K562 (cell line): ENCODE measurements around the gene CPNE2. TPM values are rescaled to one million over a fixed set of nuclear protein-coding genes. Genes with fewer than 3 reads are reported as not detected.

Experiments used
- ARHGAP35 ChIP-seq: fragments of 450-650 bp; IDR thresholded peaks from 2 replicates; pipeline ENCODE4 v1.6.1; 2018; ENCODE audit not compliant: partially characterized antibody
- ETV1 ChIP-seq: fragments of 450-650 bp; conservative IDR thresholded peaks from 2 replicates; pipeline ENCODE4 v1.6.1; 2016; ENCODE audit warnings: missing genetic modification characterization, control low read depth, low read depth, missing compliant biosample characterization
- ETV6 ChIP-seq, 3 experiments: fragments of 150-350 bp in 1 of 3; sonication (generic) in 1 of 3; formaldehyde crosslinking in 1 of 3; IDR thresholded peaks; 2 replicates each; pipeline versions ENCODE4 v1.6.1 to v1.8.0; 2014 to 2022; ENCODE audit warnings: borderline replicate concordance in 2 of 3, low read depth in 2 of 3, antibody characterized with exemption in 1 of 3, low read length in 1 of 3, mild to moderate bottlenecking in 1 of 3, missing genetic modification reagents in 1 of 3
- FOXK1 ChIP-seq: sonication (generic); formaldehyde crosslinking; IDR thresholded peaks from 2 replicates; pipeline ENCODE4 v1.8.0; 2022; ENCODE audit warnings: missing genetic modification reagents, mild to moderate bottlenecking, borderline replicate concordance
- GTF2A2 ChIP-seq: IDR thresholded peaks from 2 replicates; pipeline ENCODE4 v1.6.1; 2016; ENCODE audit warnings: mild to moderate bottlenecking, missing genetic modification characterization, missing compliant biosample characterization
- KLF1 ChIP-seq: fragments of 450-650 bp; IDR thresholded peaks from 2 replicates; pipeline ENCODE4 v1.6.1; 2016; ENCODE audit warnings: missing genetic modification characterization, missing compliant biosample characterization
- RBBP5 ChIP-seq: fragments of 200-600 bp; sonication (generic); IDR thresholded peaks from 2 replicates; pipeline ENCODE4 v1.6.1; 2012; ENCODE audit warnings: borderline replicate concordance, mild to moderate bottlenecking, low read length, control low read depth, inconsistent platforms; ENCODE audit not compliant: insufficient read depth, poor library complexity, severe bottlenecking
- ZNF121 ChIP-seq: sonication (generic); formaldehyde crosslinking; conservative IDR thresholded peaks from 2 replicates; pipeline ENCODE4 v1.8.0; 2022; ENCODE audit warnings: missing genetic modification reagents
- ZNF354B ChIP-seq: fragments of 250-450 bp; sonication (Bioruptor Pico); IDR thresholded peaks from 2 replicates; pipeline ENCODE4 v1.4.0; 2020
- ZNF592 ChIP-seq: fragments of 450-650 bp; IDR thresholded peaks from 2 replicates; pipeline ENCODE4 v1.6.1; 2017; ENCODE audit warnings: antibody characterized with exemption, mild to moderate bottlenecking
- polyA plus RNA-seq, 8 experiments: library from polyadenylated mRNA; depleted of rRNA in 4 of 8; stranded (reverse) in 5 of 8; unstranded in 3 of 8; fragments of >200 nt; fragmentation: Nextera tagmentation in 2 of 8; fragmentation: Illumina TruSeq in 1 of 8; extraction: Ambion mirVana in 2 of 8; extraction: Trizol in 1 of 8; gene quantifications; 2 replicates each; pipeline versions ENCODE4 v1.2.1 to v1.2.3, GENCODE V29; 2011 to 2014; ENCODE audit warnings: inconsistent platforms in 1 of 8, missing spikeins in 1 of 8
- total RNA-seq, 7 experiments: library from RNA; depleted of rRNA in 6 of 7; stranded (reverse); fragments of >200 nt in 6 of 7; fragmentation: Illumina TruSeq in 2 of 7; extraction: Trizol in 2 of 7; gene quantifications; 2 replicates each; pipeline versions ENCODE4 v1.2.1 to v1.2.3, GENCODE V29; 2011 to 2021; ENCODE audit warnings: low replicate concordance in 1 of 7
- TF ChIP-seq, protein P1 (sequence below): fragments of 200-800 bp; sonication (Bioruptor generic); IDR thresholded peaks from 2 replicates; pipeline ENCODE4 v1.6.1; 2016; ENCODE audit warnings: missing genetic modification characterization, missing compliant biosample characterization
- TF ChIP-seq, protein P2 (sequence below): sonication (generic); formaldehyde crosslinking; IDR thresholded peaks from 2 replicates; pipeline ENCODE4 v1.8.0; 2022; ENCODE audit warnings: missing genetic modification reagents, mild to moderate bottlenecking, borderline replicate concordance

CPNE2 gene
- total and polyA plus RNA-seq, 9 of the 15 experiments (the other 6 are each of a cell fraction or from before 2014, with no cell fraction given), result 3.0 to 13.9 (median 8.6) TPM

DNA sequence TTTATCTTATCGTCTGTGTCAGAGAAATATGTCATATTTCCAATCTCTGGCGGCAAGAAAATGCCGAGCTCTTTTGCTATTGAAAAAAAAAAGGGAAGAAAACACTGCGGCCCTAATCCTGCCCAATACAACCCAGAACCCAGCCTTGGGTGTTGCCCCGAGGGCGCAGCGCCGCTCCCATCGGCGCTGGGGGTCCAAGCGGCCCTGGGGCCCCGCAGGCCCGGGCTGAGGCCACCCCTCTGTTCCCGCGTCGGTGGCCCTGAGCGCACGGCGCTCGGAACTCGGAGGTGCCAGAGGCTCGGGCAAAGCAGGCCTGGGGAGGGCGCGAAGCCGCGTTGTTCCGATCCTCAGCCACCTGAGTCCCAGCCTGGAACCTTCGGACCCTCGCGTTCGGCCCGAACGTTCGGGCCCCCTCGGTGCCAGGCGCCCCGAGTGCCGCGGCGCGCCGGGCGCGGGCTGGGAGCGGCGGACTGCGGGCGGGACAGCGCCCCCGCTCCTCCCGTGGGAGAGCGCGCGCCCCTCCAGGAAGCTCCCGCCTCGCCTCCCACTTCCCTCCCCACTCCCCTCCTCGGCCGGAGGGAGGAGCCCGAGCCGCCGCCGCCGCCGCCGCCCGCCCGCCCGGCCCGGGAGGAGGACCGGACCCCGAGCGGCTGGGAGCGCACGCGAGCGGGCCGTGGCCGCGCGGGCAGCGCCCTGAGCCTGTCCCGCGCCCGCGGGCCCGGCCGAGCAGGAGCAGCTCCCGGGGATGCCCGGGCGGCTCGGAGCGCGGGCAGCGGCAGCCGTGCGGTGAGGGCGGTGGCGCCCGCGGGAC is at the start of gene CPNE2 (continued):
- TF ChIP-seq, protein P1, sequence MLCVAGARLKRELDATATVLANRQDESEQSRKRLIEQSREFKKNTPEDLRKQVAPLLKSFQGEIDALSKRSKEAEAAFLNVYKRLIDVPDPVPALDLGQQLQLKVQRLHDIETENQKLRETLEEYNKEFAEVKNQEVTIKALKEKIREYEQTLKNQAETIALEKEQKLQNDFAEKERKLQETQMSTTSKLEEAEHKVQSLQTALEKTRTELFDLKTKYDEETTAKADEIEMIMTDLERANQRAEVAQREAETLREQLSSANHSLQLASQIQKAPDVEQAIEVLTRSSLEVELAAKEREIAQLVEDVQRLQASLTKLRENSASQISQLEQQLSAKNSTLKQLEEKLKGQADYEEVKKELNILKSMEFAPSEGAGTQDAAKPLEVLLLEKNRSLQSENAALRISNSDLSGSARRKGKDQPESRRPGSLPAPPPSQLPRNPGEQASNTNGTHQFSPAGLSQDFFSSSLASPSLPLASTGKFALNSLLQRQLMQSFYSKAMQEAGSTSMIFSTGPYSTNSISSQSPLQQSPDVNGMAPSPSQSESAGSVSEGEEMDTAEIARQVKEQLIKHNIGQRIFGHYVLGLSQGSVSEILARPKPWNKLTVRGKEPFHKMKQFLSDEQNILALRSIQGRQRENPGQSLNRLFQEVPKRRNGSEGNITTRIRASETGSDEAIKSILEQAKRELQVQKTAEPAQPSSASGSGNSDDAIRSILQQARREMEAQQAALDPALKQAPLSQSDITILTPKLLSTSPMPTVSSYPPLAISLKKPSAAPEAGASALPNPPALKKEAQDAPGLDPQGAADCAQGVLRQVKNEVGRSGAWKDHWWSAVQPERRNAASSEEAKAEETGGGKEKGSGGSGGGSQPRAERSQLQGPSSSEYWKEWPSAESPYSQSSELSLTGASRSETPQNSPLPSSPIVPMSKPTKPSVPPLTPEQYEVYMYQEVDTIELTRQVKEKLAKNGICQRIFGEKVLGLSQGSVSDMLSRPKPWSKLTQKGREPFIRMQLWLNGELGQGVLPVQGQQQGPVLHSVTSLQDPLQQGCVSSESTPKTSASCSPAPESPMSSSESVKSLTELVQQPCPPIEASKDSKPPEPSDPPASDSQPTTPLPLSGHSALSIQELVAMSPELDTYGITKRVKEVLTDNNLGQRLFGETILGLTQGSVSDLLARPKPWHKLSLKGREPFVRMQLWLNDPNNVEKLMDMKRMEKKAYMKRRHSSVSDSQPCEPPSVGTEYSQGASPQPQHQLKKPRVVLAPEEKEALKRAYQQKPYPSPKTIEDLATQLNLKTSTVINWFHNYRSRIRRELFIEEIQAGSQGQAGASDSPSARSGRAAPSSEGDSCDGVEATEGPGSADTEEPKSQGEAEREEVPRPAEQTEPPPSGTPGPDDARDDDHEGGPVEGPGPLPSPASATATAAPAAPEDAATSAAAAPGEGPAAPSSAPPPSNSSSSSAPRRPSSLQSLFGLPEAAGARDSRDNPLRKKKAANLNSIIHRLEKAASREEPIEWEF (CRISPR knock-in tag), result no peak
- TF ChIP-seq, protein P2, sequence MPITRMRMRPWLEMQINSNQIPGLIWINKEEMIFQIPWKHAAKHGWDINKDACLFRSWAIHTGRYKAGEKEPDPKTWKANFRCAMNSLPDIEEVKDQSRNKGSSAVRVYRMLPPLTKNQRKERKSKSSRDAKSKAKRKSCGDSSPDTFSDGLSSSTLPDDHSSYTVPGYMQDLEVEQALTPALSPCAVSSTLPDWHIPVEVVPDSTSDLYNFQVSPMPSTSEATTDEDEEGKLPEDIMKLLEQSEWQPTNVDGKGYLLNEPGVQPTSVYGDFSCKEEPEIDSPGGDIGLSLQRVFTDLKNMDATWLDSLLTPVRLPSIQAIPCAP (CRISPR knock-in tag), result no peak
- TF ChIP-seq ARHGAP35 (no peak), RBBP5 (no peak), ETV1 (tag) (no peak), ZNF592 (peak; percentile 23; the same call in 1 of the 2 replicates), ETV6 (IDR thresholded peaks at IDR 0.05; ENCODE audit: borderline replicate concordance in 1 of 2, low read depth in 2 of 2, low read length in 1 of 2) (no peak), ETV6 (CRISPR knock-in tag; IDR thresholded peaks at IDR 0.05; ENCODE audit: borderline replicate concordance) (no peak), KLF1 (tag) (no peak), FOXK1 (CRISPR knock-in tag) (no peak), ZNF354B (CRISPR knock-in tag) (no peak), GTF2A2 (tag) (no peak), ZNF121 (no peak)
